Fibroblast of villous mesenchyme (primary cell): ENCODE measurements around the gene CWC15. TPM values are rescaled to one million over a fixed set of nuclear protein-coding genes. Genes with fewer than 3 reads are reported as not detected.
A peak's percentile ranks its signal among the peaks of the same experiment; 100 is the strongest.

Experiments used
- DNase-seq: peaks from one replicate; pipeline ENCODE4 v3.0.0-alpha.2; 2010; ENCODE audit warnings: low read depth
- H3K4me3 ChIP-seq: 2 replicates; pipeline ENCODE4 v1.5.1; 2011; ENCODE audit warnings: low read depth, mild to moderate bottlenecking, low read length
- CTCF ChIP-seq: IDR thresholded peaks from 2 replicates; pipeline ENCODE4 v1.5.1; 2012; ENCODE audit warnings: low read depth, mild to moderate bottlenecking, low read length; ENCODE audit not compliant: insufficient read depth
- total RNA-seq: library from RNA; depleted of rRNA; stranded (reverse); fragments of >200 nt; gene quantifications from 2 replicates; pipeline ENCODE4 v1.2.3, GENCODE V29; 2012

CWC15 gene
- total RNA-seq, 1 donor: 35.0 TPM

- no peak for DNase-seq
- H3K4me3 ChIP-seq: peak overlapping the region; percentile 89
- TF ChIP-seq CTCF: no peak
Measured at GRCh38 chr11:94972700-94973098, 657 bp downstream of the CWC15 start.

GRCh38 chr11:94968334-94968958 lies 4.9 kb downstream of the CWC15 start:
- TF ChIP-seq CTCF: peak; percentile 67
- DNase-seq: peak; percentile 66
- H3K4me3 ChIP-seq: no peak overlapping the region

- H3K4me3 ChIP-seq: no peak overlapping the region
- DNase-seq: no peak
- TF ChIP-seq CTCF: no peak
Measured at GRCh38 chr11:94964934-94965333, 8.4 kb downstream of the CWC15 start.

- no peak for DNase-seq
- no peak overlapping the region for H3K4me3 ChIP-seq
- TF ChIP-seq CTCF: no peak
Measured at GRCh38 chr11:94961255-94961654, 12.1 kb downstream of the CWC15 start.

- no peak for DNase-seq
- TF ChIP-seq CTCF: no peak
- H3K4me3 ChIP-seq: no peak overlapping the region
Measured at GRCh38 chr11:94960488-94960887, 12.9 kb downstream of the CWC15 start.

GRCh38 chr11:94959179-94959578 lies 14.2 kb downstream of the CWC15 start:
- no peak for DNase-seq
- no peak overlapping the region for H3K4me3 ChIP-seq
- no peak for TF ChIP-seq CTCF

GRCh38 chr11:94958121-94958696 lies 15.1 kb downstream of the CWC15 start:
- no peak for TF ChIP-seq CTCF
- no peak overlapping the region for H3K4me3 ChIP-seq
- DNase-seq: peak; percentile 62
